ENCODE data around the gene MTA3. TPM values are rescaled to one million over a fixed set of nuclear protein-coding genes. Genes with fewer than 3 reads are reported as not detected.

Gene MTA3
- total and polyA plus RNA-seq, 9 of the 15 experiments (the other 6 are each of a cell fraction or from before 2014, with no cell fraction given), result 12.4 to 39.6 (median 23.5) TPM

DNA sequence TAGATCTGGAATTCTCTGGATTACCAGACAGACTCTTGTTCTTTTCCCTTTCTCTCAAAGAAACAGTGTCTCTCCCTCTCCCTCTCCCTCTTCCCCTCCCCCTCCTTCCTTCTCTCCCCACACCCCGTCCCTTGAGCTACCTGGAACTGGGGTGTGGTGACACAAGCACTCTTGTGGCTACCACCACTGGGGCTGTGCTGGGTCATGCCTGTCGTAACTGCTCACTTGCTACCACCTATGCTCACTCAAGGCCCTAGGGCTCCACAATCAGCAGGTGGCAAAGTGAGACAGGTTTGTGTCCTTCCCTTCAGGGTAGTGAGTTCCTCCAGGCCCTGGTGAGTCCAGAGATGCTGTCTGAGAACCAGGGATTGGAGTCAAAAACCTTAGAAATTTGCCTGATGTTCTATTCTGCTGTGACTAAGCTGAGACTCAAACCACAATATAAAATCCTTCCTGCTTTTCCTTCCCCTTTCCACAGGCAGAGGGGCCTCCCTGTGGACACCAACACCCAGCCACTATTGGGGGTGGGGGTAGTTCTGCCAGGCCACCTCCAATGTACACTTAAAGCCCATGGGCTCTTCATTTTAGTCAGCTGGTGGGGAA, 124.7 kb downstream of the MTA3 start (continued):
- TF ChIP-seq, protein P1, sequence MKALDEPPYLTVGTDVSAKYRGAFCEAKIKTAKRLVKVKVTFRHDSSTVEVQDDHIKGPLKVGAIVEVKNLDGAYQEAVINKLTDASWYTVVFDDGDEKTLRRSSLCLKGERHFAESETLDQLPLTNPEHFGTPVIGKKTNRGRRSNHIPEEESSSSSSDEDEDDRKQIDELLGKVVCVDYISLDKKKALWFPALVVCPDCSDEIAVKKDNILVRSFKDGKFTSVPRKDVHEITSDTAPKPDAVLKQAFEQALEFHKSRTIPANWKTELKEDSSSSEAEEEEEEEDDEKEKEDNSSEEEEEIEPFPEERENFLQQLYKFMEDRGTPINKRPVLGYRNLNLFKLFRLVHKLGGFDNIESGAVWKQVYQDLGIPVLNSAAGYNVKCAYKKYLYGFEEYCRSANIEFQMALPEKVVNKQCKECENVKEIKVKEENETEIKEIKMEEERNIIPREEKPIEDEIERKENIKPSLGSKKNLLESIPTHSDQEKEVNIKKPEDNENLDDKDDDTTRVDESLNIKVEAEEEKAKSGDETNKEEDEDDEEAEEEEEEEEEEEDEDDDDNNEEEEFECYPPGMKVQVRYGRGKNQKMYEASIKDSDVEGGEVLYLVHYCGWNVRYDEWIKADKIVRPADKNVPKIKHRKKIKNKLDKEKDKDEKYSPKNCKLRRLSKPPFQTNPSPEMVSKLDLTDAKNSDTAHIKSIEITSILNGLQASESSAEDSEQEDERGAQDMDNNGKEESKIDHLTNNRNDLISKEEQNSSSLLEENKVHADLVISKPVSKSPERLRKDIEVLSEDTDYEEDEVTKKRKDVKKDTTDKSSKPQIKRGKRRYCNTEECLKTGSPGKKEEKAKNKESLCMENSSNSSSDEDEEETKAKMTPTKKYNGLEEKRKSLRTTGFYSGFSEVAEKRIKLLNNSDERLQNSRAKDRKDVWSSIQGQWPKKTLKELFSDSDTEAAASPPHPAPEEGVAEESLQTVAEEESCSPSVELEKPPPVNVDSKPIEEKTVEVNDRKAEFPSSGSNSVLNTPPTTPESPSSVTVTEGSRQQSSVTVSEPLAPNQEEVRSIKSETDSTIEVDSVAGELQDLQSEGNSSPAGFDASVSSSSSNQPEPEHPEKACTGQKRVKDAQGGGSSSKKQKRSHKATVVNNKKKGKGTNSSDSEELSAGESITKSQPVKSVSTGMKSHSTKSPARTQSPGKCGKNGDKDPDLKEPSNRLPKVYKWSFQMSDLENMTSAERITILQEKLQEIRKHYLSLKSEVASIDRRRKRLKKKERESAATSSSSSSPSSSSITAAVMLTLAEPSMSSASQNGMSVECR (CRISPR knock-in tag; IDR thresholded peaks at IDR 0.05), result no peak
- TF ChIP-seq JUND (IDR thresholded peaks at IDR 0.05; ENCODE audit: borderline replicate concordance, low read depth, low read length) (no peak), JUND (tag; IDR thresholded peaks at IDR 0.05; ENCODE audit: borderline replicate concordance, low read depth, low read length) (no peak), PTTG1 (tag; IDR thresholded peaks at IDR 0.05; ENCODE audit: low read depth) (no peak)
- TF ChIP-seq, protein P2, sequence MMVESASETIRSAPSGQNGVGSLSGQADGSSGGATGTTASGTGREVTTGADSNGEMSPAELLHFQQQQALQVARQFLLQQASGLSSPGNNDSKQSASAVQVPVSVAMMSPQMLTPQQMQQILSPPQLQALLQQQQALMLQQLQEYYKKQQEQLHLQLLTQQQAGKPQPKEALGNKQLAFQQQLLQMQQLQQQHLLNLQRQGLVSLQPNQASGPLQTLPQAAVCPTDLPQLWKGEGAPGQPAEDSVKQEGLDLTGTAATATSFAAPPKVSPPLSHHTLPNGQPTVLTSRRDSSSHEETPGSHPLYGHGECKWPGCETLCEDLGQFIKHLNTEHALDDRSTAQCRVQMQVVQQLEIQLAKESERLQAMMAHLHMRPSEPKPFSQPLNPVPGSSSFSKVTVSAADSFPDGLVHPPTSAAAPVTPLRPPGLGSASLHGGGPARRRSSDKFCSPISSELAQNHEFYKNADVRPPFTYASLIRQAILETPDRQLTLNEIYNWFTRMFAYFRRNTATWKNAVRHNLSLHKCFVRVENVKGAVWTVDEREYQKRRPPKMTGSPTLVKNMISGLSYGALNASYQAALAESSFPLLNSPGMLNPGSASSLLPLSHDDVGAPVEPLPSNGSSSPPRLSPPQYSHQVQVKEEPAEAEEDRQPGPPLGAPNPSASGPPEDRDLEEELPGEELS (CRISPR knock-in tag; IDR thresholded peaks at IDR 0.05; ENCODE audit: borderline replicate concordance), result no peak
- TF ChIP-seq, protein P3, sequence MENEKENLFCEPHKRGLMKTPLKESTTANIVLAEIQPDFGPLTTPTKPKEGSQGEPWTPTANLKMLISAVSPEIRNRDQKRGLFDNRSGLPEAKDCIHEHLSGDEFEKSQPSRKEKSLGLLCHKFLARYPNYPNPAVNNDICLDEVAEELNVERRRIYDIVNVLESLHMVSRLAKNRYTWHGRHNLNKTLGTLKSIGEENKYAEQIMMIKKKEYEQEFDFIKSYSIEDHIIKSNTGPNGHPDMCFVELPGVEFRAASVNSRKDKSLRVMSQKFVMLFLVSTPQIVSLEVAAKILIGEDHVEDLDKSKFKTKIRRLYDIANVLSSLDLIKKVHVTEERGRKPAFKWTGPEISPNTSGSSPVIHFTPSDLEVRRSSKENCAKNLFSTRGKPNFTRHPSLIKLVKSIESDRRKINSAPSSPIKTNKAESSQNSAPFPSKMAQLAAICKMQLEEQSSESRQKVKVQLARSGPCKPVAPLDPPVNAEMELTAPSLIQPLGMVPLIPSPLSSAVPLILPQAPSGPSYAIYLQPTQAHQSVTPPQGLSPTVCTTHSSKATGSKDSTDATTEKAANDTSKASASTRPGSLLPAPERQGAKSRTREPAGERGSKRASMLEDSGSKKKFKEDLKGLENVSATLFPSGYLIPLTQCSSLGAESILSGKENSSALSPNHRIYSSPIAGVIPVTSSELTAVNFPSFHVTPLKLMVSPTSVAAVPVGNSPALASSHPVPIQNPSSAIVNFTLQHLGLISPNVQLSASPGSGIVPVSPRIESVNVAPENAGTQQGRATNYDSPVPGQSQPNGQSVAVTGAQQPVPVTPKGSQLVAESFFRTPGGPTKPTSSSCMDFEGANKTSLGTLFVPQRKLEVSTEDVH (IDR thresholded peaks at IDR 0.05; ENCODE audit: low read depth, partially characterized antibody), result no peak
- TF ChIP-seq, protein P4, sequence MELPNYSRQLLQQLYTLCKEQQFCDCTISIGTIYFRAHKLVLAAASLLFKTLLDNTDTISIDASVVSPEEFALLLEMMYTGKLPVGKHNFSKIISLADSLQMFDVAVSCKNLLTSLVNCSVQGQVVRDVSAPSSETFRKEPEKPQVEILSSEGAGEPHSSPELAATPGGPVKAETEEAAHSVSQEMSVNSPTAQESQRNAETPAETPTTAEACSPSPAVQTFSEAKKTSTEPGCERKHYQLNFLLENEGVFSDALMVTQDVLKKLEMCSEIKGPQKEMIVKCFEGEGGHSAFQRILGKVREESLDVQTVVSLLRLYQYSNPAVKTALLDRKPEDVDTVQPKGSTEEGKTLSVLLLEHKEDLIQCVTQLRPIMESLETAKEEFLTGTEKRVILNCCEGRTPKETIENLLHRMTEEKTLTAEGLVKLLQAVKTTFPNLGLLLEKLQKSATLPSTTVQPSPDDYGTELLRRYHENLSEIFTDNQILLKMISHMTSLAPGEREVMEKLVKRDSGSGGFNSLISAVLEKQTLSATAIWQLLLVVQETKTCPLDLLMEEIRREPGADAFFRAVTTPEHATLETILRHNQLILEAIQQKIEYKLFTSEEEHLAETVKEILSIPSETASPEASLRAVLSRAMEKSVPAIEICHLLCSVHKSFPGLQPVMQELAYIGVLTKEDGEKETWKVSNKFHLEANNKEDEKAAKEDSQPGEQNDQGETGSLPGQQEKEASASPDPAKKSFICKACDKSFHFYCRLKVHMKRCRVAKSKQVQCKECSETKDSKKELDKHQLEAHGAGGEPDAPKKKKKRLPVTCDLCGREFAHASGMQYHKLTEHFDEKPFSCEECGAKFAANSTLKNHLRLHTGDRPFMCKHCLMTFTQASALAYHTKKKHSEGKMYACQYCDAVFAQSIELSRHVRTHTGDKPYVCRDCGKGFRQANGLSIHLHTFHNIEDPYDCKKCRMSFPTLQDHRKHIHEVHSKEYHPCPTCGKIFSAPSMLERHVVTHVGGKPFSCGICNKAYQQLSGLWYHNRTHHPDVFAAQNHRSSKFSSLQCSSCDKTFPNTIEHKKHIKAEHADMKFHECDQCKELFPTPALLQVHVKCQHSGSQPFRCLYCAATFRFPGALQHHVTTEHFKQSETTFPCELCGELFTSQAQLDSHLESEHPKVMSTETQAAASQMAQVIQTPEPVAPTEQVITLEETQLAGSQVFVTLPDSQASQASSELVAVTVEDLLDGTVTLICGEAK (IDR thresholded peaks at IDR 0.05), result no peak
- TF ChIP-seq, protein P4 (CRISPR knock-in tag; IDR thresholded peaks at IDR 0.05), result no peak

Data from K562 (cell line).